H9 (cell line): Measurements from ENCODE around the gene MKRN2. TPM values are rescaled to one million over a fixed set of nuclear protein-coding genes. Genes with fewer than 3 reads are reported as not detected.

Experiments used
- DNase-seq: peaks from one replicate; pipeline ENCODE4 v3.0.0-alpha.2; 2017
- H2AFZ ChIP-seq: one replicate; pipeline ENCODE4 v1.6.1; 2013; ENCODE audit warnings: mild to moderate bottlenecking, low read length, control low read depth, moderate library complexity
- H2AK5ac ChIP-seq: 2 replicates; pipeline ENCODE4 v1.6.1; 2013; ENCODE audit warnings: low read length, control low read depth, mixed read lengths; ENCODE audit not compliant: insufficient read length
- H2BK120ac ChIP-seq: one replicate; pipeline ENCODE4 v1.6.1; 2013; ENCODE audit warnings: low read depth, mild to moderate bottlenecking, low read length, control low read depth, inconsistent platforms; ENCODE audit not compliant: poor library complexity, severe bottlenecking
- H2BK12ac ChIP-seq: 2 replicates; pipeline ENCODE4 v1.6.1; 2013; ENCODE audit warnings: low read length, control low read depth, mixed read lengths, low read depth; ENCODE audit not compliant: insufficient read length
- H2BK15ac ChIP-seq: 2 replicates; pipeline ENCODE4 v1.6.1; 2013; ENCODE audit warnings: low read depth, low read length, control low read depth
- H2BK20ac ChIP-seq: one replicate; pipeline ENCODE4 v1.6.1; 2013; ENCODE audit warnings: low read depth, mild to moderate bottlenecking, low read length, control low read depth, inconsistent platforms; ENCODE audit not compliant: poor library complexity, severe bottlenecking
- H2BK5ac ChIP-seq: 2 replicates; pipeline ENCODE4 v1.6.1; 2013; ENCODE audit warnings: low read length, control low read depth, mixed read lengths; ENCODE audit not compliant: insufficient read length
- H3K14ac ChIP-seq: 2 replicates; pipeline ENCODE4 v1.6.1; 2013; ENCODE audit warnings: low read length, control low read depth; ENCODE audit not compliant: insufficient read depth
- H3K18ac ChIP-seq: 2 replicates; pipeline ENCODE4 v1.6.1; 2013; ENCODE audit warnings: low read depth, mild to moderate bottlenecking, mixed read lengths, low read length, control low read depth; ENCODE audit not compliant: insufficient read length
- H3K23ac ChIP-seq: 2 replicates; pipeline ENCODE4 v1.6.1; 2013; ENCODE audit warnings: low read length, control low read depth, mixed read lengths, low read depth; ENCODE audit not compliant: insufficient read length
- H3K23me2 ChIP-seq: 2 replicates; pipeline ENCODE4 v1.6.1; 2013; ENCODE audit warnings: low read depth, mild to moderate bottlenecking, mixed read lengths, low read length, control low read depth; ENCODE audit not compliant: insufficient read length, poor library complexity, severe bottlenecking
- H3K27ac ChIP-seq: 2 replicates; pipeline ENCODE4 v1.5.1; 2013; ENCODE audit warnings: low read length, control low read depth, mixed read lengths, low read depth; ENCODE audit not compliant: insufficient read length
- H3K27me3 ChIP-seq: 2 replicates; pipeline ENCODE4 v1.6.1; 2013; ENCODE audit warnings: low read length, control low read depth, inconsistent platforms; ENCODE audit not compliant: insufficient read depth
- H3K4ac ChIP-seq: 2 replicates; pipeline ENCODE4 v1.6.1; 2013; ENCODE audit warnings: low read depth, mild to moderate bottlenecking, control low read depth, inconsistent platforms, low read length, moderate library complexity
- H3K4me1 ChIP-seq: 2 replicates; pipeline ENCODE4 v1.6.1; 2013; ENCODE audit warnings: low read length, control low read depth, inconsistent platforms; ENCODE audit not compliant: insufficient read depth
- H3K4me2 ChIP-seq: 2 replicates; pipeline ENCODE4 v1.6.1; 2013; ENCODE audit warnings: low read length, control low read depth, mixed read lengths; ENCODE audit not compliant: insufficient read length, insufficient read depth
- H3K56ac ChIP-seq: 2 replicates; pipeline ENCODE4 v1.6.1; 2013; ENCODE audit warnings: low read depth, mild to moderate bottlenecking, mixed read lengths, low read length, control low read depth; ENCODE audit not compliant: insufficient read length
- H3K79me1 ChIP-seq: 2 replicates; pipeline ENCODE4 v1.6.1; 2013; ENCODE audit warnings: low read depth, mild to moderate bottlenecking, moderate library complexity, low read length, control low read depth, inconsistent platforms; ENCODE audit not compliant: insufficient read depth, poor library complexity, severe bottlenecking
- H3K79me2 ChIP-seq: 2 replicates; pipeline ENCODE4 v1.6.1; 2013; ENCODE audit warnings: low read length, control low read depth, inconsistent platforms; ENCODE audit not compliant: insufficient read depth
- H3K9ac ChIP-seq: 2 replicates; pipeline ENCODE4 v1.6.1; 2013; ENCODE audit warnings: low read length, control low read depth, mixed read lengths; ENCODE audit not compliant: insufficient read length; ENCODE audit errors: extremely low read depth
- H3K9me3 ChIP-seq: one replicate; pipeline ENCODE4 v1.6.1; 2013; ENCODE audit warnings: low read depth, low read length, inconsistent platforms; ENCODE audit not compliant: control insufficient read depth
- H3T11ph ChIP-seq: one replicate; pipeline ENCODE4 v1.6.1; 2013; ENCODE audit warnings: mild to moderate bottlenecking, low read length, control low read depth, inconsistent platforms
- H4K20me1 ChIP-seq: one replicate; pipeline ENCODE4 v1.6.1; 2013; ENCODE audit not compliant: control insufficient read depth, insufficient read length, insufficient read depth
- H4K5ac ChIP-seq: 2 replicates; pipeline ENCODE4 v1.6.1; 2013; ENCODE audit warnings: low read depth, mild to moderate bottlenecking, mixed read lengths, low read length, control low read depth; ENCODE audit not compliant: insufficient read length
- H4K8ac ChIP-seq: replicated peaks from 2 replicates; pipeline ENCODE4 v1.6.1; 2013; ENCODE audit warnings: low read length, control low read depth, mixed read lengths, low read depth; ENCODE audit not compliant: insufficient read length
- H4K91ac ChIP-seq: 2 replicates; pipeline ENCODE4 v1.6.1; 2013; ENCODE audit warnings: low read depth, mild to moderate bottlenecking, moderate library complexity, mixed read lengths, low read length, control low read depth; ENCODE audit not compliant: insufficient read length
- H3K27ac Mint-ChIP-seq, 3 experiments: 2 replicates in 2 of 3; 3 replicates in 1 of 3; pipeline ENCODE4 v1.8.0; 2020 to 2021; ENCODE audit warnings: mixed read lengths in 3 of 3, mild to moderate bottlenecking in 1 of 3, moderate library complexity in 1 of 3
- H3K27me3 Mint-ChIP-seq: 2 replicates; pipeline ENCODE4 v1.8.0; 2021; ENCODE audit warnings: low read depth, mild to moderate bottlenecking, moderate library complexity, mixed read lengths
- H3K36me3 Mint-ChIP-seq, 3 experiments: 2 replicates in 2 of 3; 3 replicates in 1 of 3; pipeline ENCODE4 v1.8.0; 2020 to 2021; ENCODE audit warnings: low read depth in 3 of 3, mixed read lengths in 3 of 3; ENCODE audit not compliant: insufficient read depth in 1 of 3
- H3K4me1 Mint-ChIP-seq, 2 experiments: 2 replicates each; pipeline ENCODE4 v1.8.0; 2020; ENCODE audit warnings: mixed read lengths in 2 of 2
- H3K4me3 Mint-ChIP-seq, 2 experiments: 2 replicates in 1 of 2; 3 replicates in 1 of 2; pipeline ENCODE4 v1.8.0; 2020 to 2021; ENCODE audit warnings: mild to moderate bottlenecking in 2 of 2, mixed read lengths in 2 of 2, moderate library complexity in 1 of 2
- H3K9me3 Mint-ChIP-seq, 2 experiments: 2 replicates in 1 of 2; 3 replicates in 1 of 2; pipeline ENCODE4 v1.8.0; 2020; ENCODE audit warnings: mild to moderate bottlenecking in 2 of 2, mixed read lengths in 2 of 2, moderate library complexity in 1 of 2
- WGBS: extraction: QIAGEN DNeasy Blood & Tissue Kit; methylation state at CpG from one replicate; pipeline ENCODE4 v1.1.7; 2013; ENCODE audit warnings: missing lambda C conversion rate, low lambda C conversion rate, mixed read lengths; ENCODE audit not compliant: insufficient read length; ENCODE audit errors: extremely low coverage; 5-methylcytosine and 5-hydroxymethylcytosine counted together
- total RNA-seq: library from RNA; stranded (reverse); gene quantifications from 2 replicates; pipeline ENCODE4 v1.2.1, GENCODE V29; 2021
- TF ChIP-seq, protein P1 (sequence below): fragments of 200-600 bp; sonication (generic); conservative IDR thresholded peaks from 3 replicates; pipeline ENCODE4 v1.8.0; 2021; ENCODE audit warnings: antibody characterized with exemption, mild to moderate bottlenecking

MKRN2 gene
- total RNA-seq, 1 experiment from 2014 or later = 18.1 TPM

DNA sequence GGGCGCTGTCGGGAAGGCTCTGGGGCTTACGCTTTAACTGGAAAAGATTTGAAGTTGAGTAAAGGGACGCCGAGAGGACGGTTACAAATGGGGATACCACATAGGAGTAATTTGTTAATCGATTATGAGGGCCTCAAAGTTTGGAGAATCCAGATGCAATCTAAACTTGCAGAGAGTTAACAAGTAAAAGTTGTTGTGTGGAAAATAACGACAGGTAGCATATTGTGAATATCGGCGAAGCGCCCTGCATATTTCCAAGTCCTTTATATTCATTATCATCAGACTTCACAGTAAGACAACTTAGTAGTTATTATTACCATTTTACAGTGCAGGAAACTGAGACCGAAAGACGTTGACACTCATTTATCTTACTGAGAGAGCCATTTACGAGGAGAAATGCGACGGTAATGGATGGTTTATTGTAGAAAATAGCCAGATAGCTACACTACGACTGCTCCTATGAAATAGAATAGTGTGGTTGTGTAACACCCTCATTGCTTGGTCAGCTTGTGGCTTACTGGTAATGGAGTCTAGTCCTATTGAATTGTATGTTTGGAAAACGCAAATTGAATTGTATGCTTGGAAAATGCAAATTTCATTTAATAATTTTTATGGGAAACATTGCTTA, 700 bp downstream of the MKRN2 start:
- Histone ChIP-seq H4K5ac (no peak overlapping the region), H3K18ac (no peak overlapping the region), H3K4me2 (peak overlapping the region; percentile 96), H4K20me1 (no peaks in the 10 kb centered on the region), H3T11ph (no peak overlapping the region), H2BK5ac (no peak overlapping the region), H2AFZ (no peak overlapping the region), H3K23me2 (peaks cover 12% of the 10 kb centered on the region), H2BK12ac (no peak overlapping the region), H3K9me3 (no peaks in the 10 kb centered on the region), H4K91ac (no peak overlapping the region), H3K79me2 (peaks cover 35% of the 10 kb centered on the region; the same call in 1 of the 2 replicates), H4K8ac (no peak overlapping the region), H2AK5ac (no peak overlapping the region), H2BK15ac (no peak overlapping the region), H3K9ac (peak overlapping the region; percentile 76), H3K4ac (no peak overlapping the region), H2BK20ac (no peak overlapping the region), H3K27me3 (no peaks in the 10 kb centered on the region), H3K79me1 (peaks cover 15% of the 10 kb centered on the region), H2BK120ac (no peak overlapping the region), H3K4me1 (no peaks in the 10 kb centered on the region), H3K23ac (no peak overlapping the region), H3K14ac (0 out of 2 replicates have a peak overlapping the region, but pooled peaks have one; percentile 21), H3K27ac (peak overlapping the region; percentile 31), H3K56ac (no peak overlapping the region)
- no peak for DNase-seq
- TF ChIP-seq, protein P1, sequence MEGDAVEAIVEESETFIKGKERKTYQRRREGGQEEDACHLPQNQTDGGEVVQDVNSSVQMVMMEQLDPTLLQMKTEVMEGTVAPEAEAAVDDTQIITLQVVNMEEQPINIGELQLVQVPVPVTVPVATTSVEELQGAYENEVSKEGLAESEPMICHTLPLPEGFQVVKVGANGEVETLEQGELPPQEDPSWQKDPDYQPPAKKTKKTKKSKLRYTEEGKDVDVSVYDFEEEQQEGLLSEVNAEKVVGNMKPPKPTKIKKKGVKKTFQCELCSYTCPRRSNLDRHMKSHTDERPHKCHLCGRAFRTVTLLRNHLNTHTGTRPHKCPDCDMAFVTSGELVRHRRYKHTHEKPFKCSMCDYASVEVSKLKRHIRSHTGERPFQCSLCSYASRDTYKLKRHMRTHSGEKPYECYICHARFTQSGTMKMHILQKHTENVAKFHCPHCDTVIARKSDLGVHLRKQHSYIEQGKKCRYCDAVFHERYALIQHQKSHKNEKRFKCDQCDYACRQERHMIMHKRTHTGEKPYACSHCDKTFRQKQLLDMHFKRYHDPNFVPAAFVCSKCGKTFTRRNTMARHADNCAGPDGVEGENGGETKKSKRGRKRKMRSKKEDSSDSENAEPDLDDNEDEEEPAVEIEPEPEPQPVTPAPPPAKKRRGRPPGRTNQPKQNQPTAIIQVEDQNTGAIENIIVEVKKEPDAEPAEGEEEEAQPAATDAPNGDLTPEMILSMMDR = no peak
- no peaks in the 10 kb centered on the region for H3K9me3 Mint-ChIP-seq
- WGBS = no CpG with 5 or more reads among the region's 18 CpGs
- H3K4me1 Mint-ChIP-seq = peaks cover 40 to 41% of the 10 kb centered on the region in 2 experiments
- H3K27me3 Mint-ChIP-seq = peaks cover 9% of the 10 kb centered on the region
- H3K36me3 Mint-ChIP-seq = no peaks in the 10 kb centered on the region
- H3K4me3 Mint-ChIP-seq = peak overlapping the region; percentile 84 to 87
- H3K27ac Mint-ChIP-seq = peak overlapping the region; percentile 87 to 94 (median 92)
